ENCODE results near the gene ECE1. TPM values are rescaled to one million over a fixed set of nuclear protein-coding genes. Genes with fewer than 3 reads are reported as not detected.
"Not testable (repeated sequence)": the region's sequence is repeated elsewhere in the genome, so short reads cannot be mapped to it uniquely, and the experiment has no call there.

ECE1 gene
- polyA plus RNA-seq, 3 donors from 2014 or later: 3.3 to 24.7 (median 4.3) TPM

- H3K9me3 Mint-ChIP-seq; DNase-seq; H3K36me3 Mint-ChIP-seq; H3K4me3 Mint-ChIP-seq; H3K27ac Mint-ChIP-seq; H3K27me3 Mint-ChIP-seq (ENCODE audit: low read depth in 3 of 3): not testable (repeated sequence)
- peaks cover 30 to 55% of the 10 kb centered on the region in 2 donors for H3K4me1 Mint-ChIP-seq
These were observed 119.4 kb downstream of the ECE1 start for GRCh38 chr1:21170837-21171236.

DNA sequence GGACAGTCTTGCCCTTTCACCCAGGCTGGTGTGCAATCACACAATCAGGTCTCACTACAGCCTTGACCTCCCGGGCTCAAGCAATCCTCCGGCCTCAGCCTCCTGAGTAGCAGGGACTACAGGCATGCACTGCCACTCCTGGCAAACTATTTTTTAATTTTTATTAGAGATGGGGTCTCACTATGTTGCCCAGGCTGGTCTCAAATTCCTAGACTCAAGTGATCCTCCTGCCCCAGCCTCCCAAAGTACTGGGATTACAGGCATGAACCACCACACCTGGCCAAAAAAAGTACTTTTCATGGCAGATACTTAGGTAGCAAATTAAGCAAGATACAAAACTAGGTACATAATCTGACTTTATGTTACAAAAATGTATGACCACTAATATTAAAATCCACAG, 121.8 kb downstream of the ECE1 start:
- Mint-ChIP-seq H3K4me1 (peaks cover 25 to 53% of the 10 kb centered on the region in 2 donors), H3K27me3 (ENCODE audit: low read depth in 3 of 3) (peaks cover 0 to 1% (median 0%) of the 10 kb centered on the region in 3 donors), H3K27ac (no peak overlapping the region), H3K4me3 (no peak overlapping the region), H3K9me3 (no peaks in the 10 kb centered on the region), H3K36me3 (peaks cover 3 to 16% (median 5%) of the 10 kb centered on the region in 3 donors)
- DNase-seq: no peak

Other genes with a start within 250 kb of the ECE1 start
- gene EIF4G3, start 113.6 kb downstream of the ECE1 start, polyA plus RNA-seq: 10 to 100 TPM in 2 of 3 donors, 1 to 10 TPM in 1; 7.4 to 21.6 (median 17.9) TPM
- 10 to 100 TPM in 1 of 3 donors, 1 to 10 TPM in 2; 3.2 to 12.7 (median 7.0) TPM for gene NBPF3, start 149.7 kb upstream of the ECE1 start, polyA plus RNA-seq
- gene ALPL, start 219.0 kb upstream of the ECE1 start, polyA plus RNA-seq: not detected